Left renal cortex interstitium (tissue), 4 donors: Measurements from ENCODE around the gene UROC1. TPM values are rescaled to one million over a fixed set of nuclear protein-coding genes. Genes with fewer than 3 reads are reported as not detected.

Experiments used
- DNase-seq, 4 donors: peaks; one replicate each; pipeline ENCODE4 v3.0.0-alpha.2; 2013; ENCODE audit warnings: low read depth in 4 of 4, low spot score in 2 of 4, missing footprints in 1 of 4
- polyA plus RNA-seq, 4 donors: library from polyadenylated mRNA; unstranded; fragments of 120-200 nt; gene quantifications; one replicate each; pipeline ENCODE4 v1.2.1, GENCODE V29; 2013; ENCODE audit not compliant: insufficient read length in 4 of 4

The UROC1 gene
- polyA plus RNA-seq, 4 donors, result 0.13 to 0.27 (median 0.15) TPM

- DNase-seq, result no peak
These were observed 33.4 kb downstream of the UROC1 start for GRCh38 chr3:126484148-126484547.

GRCh38 chr3:126483321-126483761, 34.2 kb downstream of the UROC1 start:
- no peak for DNase-seq

- DNase-seq, result no peak
These were observed 34.9 kb downstream of the UROC1 start for GRCh38 chr3:126482503-126483255.

GRCh38 chr3:126481808-126482502, 35.6 kb downstream of the UROC1 start:
- no peak for DNase-seq

- no peak for DNase-seq
These were observed 36.7 kb downstream of the UROC1 start for GRCh38 chr3:126480861-126481260.

- no peak for DNase-seq
These were observed 37.4 kb downstream of the UROC1 start for GRCh38 chr3:126480206-126480605.

GRCh38 chr3:126479642-126480041, 37.9 kb downstream of the UROC1 start:
- no peak for DNase-seq

- no peak for DNase-seq
These were observed 38.8 kb downstream of the UROC1 start for GRCh38 chr3:126478581-126479310.

GRCh38 chr3:126477061-126477380, 40.6 kb downstream of the UROC1 start:
- no peak for DNase-seq

GRCh38 chr3:126476166-126477060, 41.2 kb downstream of the UROC1 start:
- DNase-seq, result peak in 2 of 4 donors; percentile 39 to 44

- DNase-seq, result peak; percentile 70 to 89 (median 86)
These were observed 42.0 kb downstream of the UROC1 start, which contains the start of gene ZXDC for GRCh38 chr3:126475413-126476114. Gene ZXDC, minus strand, starts transcription at chr3:126475891. Its CDS starts 26 bp downstream, at chr3:126475865.

- DNase-seq, result peak in 1 of 4 donors; percentile 37
These were observed 42.8 kb downstream of the UROC1 start for GRCh38 chr3:126474498-126475412.

- DNase-seq, result no peak
These were observed 44.0 kb downstream of the UROC1 start for GRCh38 chr3:126473292-126474168.

- no peak for DNase-seq
These were observed 45.1 kb downstream of the UROC1 start for GRCh38 chr3:126472277-126473006.

- DNase-seq, result no peak
These were observed 48.1 kb downstream of the UROC1 start for GRCh38 chr3:126469479-126469878.

- no peak for DNase-seq
These were observed 49.3 kb downstream of the UROC1 start for GRCh38 chr3:126468028-126468891.
